CD14-positive monocyte (primary cell): ENCODE results near the gene CDCA7. TPM values are rescaled to one million over a fixed set of nuclear protein-coding genes. Genes with fewer than 3 reads are reported as not detected.
A peak's percentile ranks its signal among the peaks of the same experiment; 100 is the strongest.

Experiments
- DNase-seq, 3 donors: peaks; one replicate each; pipeline ENCODE4 v3.0.0-alpha.2; 2011 to 2022
- H2AFZ ChIP-seq: 2 replicates; pipeline ENCODE4 v1.6.0; 2012; ENCODE audit warnings: mild to moderate bottlenecking, low read depth, low read length, inconsistent platforms; ENCODE audit not compliant: insufficient read depth, poor library complexity, severe bottlenecking
- H3K27ac ChIP-seq, 2 donors: 1 replicate in 1 of 2; 2 replicates in 1 of 2; pipeline ENCODE4 v1.5.1; 2012 to 2013; ENCODE audit warnings: low read length in 2 of 2, control low read depth in 1 of 2, inconsistent platforms in 1 of 2, low read depth in 1 of 2, mild to moderate bottlenecking in 1 of 2
- H3K27me3 ChIP-seq, 2 donors: one replicate each; pipeline versions ENCODE4 v1.6.0 to v1.6.1; 2011 to 2013; ENCODE audit warnings: low read length in 2 of 2; ENCODE audit not compliant: control insufficient read depth in 2 of 2, insufficient read depth in 2 of 2
- H3K36me3 ChIP-seq, 2 donors: replicated peaks in 1 of 2; 1 replicate in 1 of 2; 2 replicates in 1 of 2; pipeline versions ENCODE4 v1.5.1 to v1.6.1; 2012 to 2013; ENCODE audit warnings: low read length in 2 of 2, control low read depth in 1 of 2, inconsistent platforms in 1 of 2, mild to moderate bottlenecking in 1 of 2; ENCODE audit not compliant: insufficient read depth in 2 of 2, control insufficient read depth in 1 of 2
- H3K4me1 ChIP-seq, 2 donors: 1 replicate in 1 of 2; 2 replicates in 1 of 2; pipeline versions ENCODE4 v1.5.1 to v1.6.1; 2012 to 2013; ENCODE audit warnings: low read length in 2 of 2, control low read depth in 1 of 2, inconsistent platforms in 1 of 2, mild to moderate bottlenecking in 1 of 2, moderate library complexity in 1 of 2; ENCODE audit not compliant: insufficient read depth in 2 of 2, control insufficient read depth in 1 of 2
- H3K4me2 ChIP-seq: replicated peaks from 2 replicates; pipeline ENCODE3; 2012; ENCODE audit warnings: low read length, moderate library complexity, mild to moderate bottlenecking; ENCODE audit not compliant: poor library complexity, severe bottlenecking; ENCODE audit errors: extremely low read depth
- H3K4me3 ChIP-seq, 3 experiments: fragments of 200-600 bp in 1 of 3; sonication (generic) in 1 of 3; replicated peaks in 1 of 3; 1 replicate in 2 of 3; 2 replicates in 1 of 3; pipeline ENCODE4 v1.5.1; 2011 to 2013; ENCODE audit warnings: low read length in 3 of 3, mild to moderate bottlenecking in 3 of 3, control low read depth in 2 of 3, low read depth in 2 of 3, inconsistent platforms in 1 of 3, moderate library complexity in 1 of 3
- H3K79me2 ChIP-seq: 2 replicates; pipeline ENCODE4 v1.6.0; 2012; ENCODE audit warnings: mild to moderate bottlenecking, control low read depth, inconsistent platforms, low read length, moderate library complexity; ENCODE audit not compliant: insufficient read depth
- H3K9ac ChIP-seq: 2 replicates; pipeline ENCODE4 v1.6.0; 2017; ENCODE audit warnings: low read length, mild to moderate bottlenecking; ENCODE audit not compliant: insufficient read depth, poor library complexity, severe bottlenecking
- H3K9me3 ChIP-seq, 2 donors: replicated peaks in 1 of 2; 1 replicate in 1 of 2; 2 replicates in 1 of 2; pipeline versions ENCODE4 v1.5.1 to v1.6.1; 2012 to 2013; ENCODE audit warnings: low read length in 2 of 2, control low read depth in 1 of 2; ENCODE audit not compliant: control insufficient read depth in 1 of 2, insufficient read depth in 1 of 2
- H4K20me1 ChIP-seq: 2 replicates; pipeline ENCODE4 v1.6.0; 2012; ENCODE audit warnings: mild to moderate bottlenecking, low read length, control low read depth, moderate library complexity; ENCODE audit not compliant: insufficient read depth
- H3K27ac Mint-ChIP-seq, 7 donors: one replicate each; pipeline ENCODE4 v1.8.0; 2020; ENCODE audit warnings: mild to moderate bottlenecking in 7 of 7, mixed read lengths in 7 of 7, moderate library complexity in 6 of 7, inconsistent platforms in 2 of 7
- H3K27me3 Mint-ChIP-seq, 3 donors: one replicate each; pipeline ENCODE4 v1.8.0; 2021 to 2022; ENCODE audit warnings: low read depth in 3 of 3, mild to moderate bottlenecking in 3 of 3, mixed read lengths in 3 of 3, moderate library complexity in 3 of 3, inconsistent platforms in 1 of 3
- H3K36me3 Mint-ChIP-seq, 2 donors: one replicate each; pipeline ENCODE4 v1.8.0; 2020; ENCODE audit warnings: mixed read lengths in 2 of 2, inconsistent platforms in 1 of 2, mild to moderate bottlenecking in 1 of 2
- H3K4me1 Mint-ChIP-seq: one replicate; pipeline ENCODE4 v1.8.0; 2020; ENCODE audit warnings: mild to moderate bottlenecking, mixed read lengths
- H3K4me3 Mint-ChIP-seq, 2 donors: one replicate each; pipeline ENCODE4 v1.8.0; 2020; ENCODE audit warnings: mild to moderate bottlenecking in 2 of 2, mixed read lengths in 2 of 2, moderate library complexity in 1 of 2
- H3K9me3 Mint-ChIP-seq, 7 donors: one replicate each; pipeline ENCODE4 v1.8.0; 2020 to 2022; ENCODE audit warnings: mixed read lengths in 7 of 7, mild to moderate bottlenecking in 6 of 7, moderate library complexity in 6 of 7, inconsistent platforms in 2 of 7
- WGBS: methylation state at CpG from one replicate; pipeline ENCODE4 v1.1.5; 2013; ENCODE audit warnings: missing lambda C conversion rate; ENCODE audit not compliant: insufficient coverage; 5-methylcytosine and 5-hydroxymethylcytosine counted together
- intact Hi-C, 2 donors: fragments of 100-400 bp; cut with micrococcal nuclease; formaldehyde crosslinking; loops; one replicate each; pipeline versions ENCODE4 v1.15.0 to v1.15.1; 2023
- polyA plus RNA-seq, 3 donors: library from polyadenylated mRNA; depleted of rRNA in 1 of 3; unstranded in 2 of 3; stranded (reverse) in 1 of 3; fragments of 300-500 nt in 2 of 3; fragments of >200 nt in 1 of 3; fragmentation: Illumina TruSeq in 2 of 3; gene quantifications; 1 replicate in 2 of 3; 2 replicates in 1 of 3; pipeline ENCODE4 v1.2.3, GENCODE V29; 2012 to 2021
- TF ChIP-seq, protein P1 (sequence below): fragments of 200-600 bp; IDR thresholded peaks from one replicate; pipeline ENCODE4 v1.8.0; 2022; ENCODE audit warnings: antibody characterized with exemption, mild to moderate bottlenecking

The CDCA7 gene
- polyA plus RNA-seq, 3 donors: 0.54 to 1.7 (median 0.66) TPM

DNA sequence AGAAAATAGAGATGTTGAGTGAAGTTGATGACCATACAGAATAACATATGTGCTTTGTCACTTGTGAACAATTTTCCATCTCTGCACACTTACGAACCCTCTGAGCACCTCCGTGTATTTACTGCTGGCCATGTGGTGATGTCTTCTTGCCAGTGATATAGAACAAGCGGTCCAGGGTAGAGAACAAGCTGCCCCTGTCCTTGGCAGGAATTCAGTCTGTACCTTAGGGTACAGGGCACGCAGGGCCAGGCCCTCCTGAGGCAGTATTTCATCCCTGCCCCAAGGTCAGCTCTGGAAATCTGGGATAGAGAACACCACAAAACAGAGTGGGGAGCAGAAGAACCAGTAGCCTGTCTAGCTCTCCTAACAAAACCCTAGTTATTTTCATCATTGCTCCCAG lies 44.6 kb downstream of the CDCA7 start:
- no peak overlapping the region for H3K27ac Mint-ChIP-seq
- Histone ChIP-seq H3K79me2 (no peaks in the 10 kb centered on the region), H3K4me3 (no peak overlapping the region), H3K27ac (no peak overlapping the region), H3K4me1 (peaks cover 0 to 2% of the 10 kb centered on the region in 2 donors), H2AFZ (no peak overlapping the region), H3K27me3 (peaks cover 54 to 68% of the 10 kb centered on the region in 2 donors), H4K20me1 (no peaks in the 10 kb centered on the region), H3K4me2 (no peak overlapping the region), H3K36me3 (no peaks in the 10 kb centered on the region), H3K9me3 (no peaks in the 10 kb centered on the region), H3K9ac (no peak overlapping the region)
- peak overlapping the region in 1 of 2 donors; percentile 66 for H3K4me3 Mint-ChIP-seq
- H3K4me1 Mint-ChIP-seq: peaks cover 7% of the 10 kb centered on the region
- no peaks in the 10 kb centered on the region for H3K36me3 Mint-ChIP-seq
- TF ChIP-seq, protein P1, sequence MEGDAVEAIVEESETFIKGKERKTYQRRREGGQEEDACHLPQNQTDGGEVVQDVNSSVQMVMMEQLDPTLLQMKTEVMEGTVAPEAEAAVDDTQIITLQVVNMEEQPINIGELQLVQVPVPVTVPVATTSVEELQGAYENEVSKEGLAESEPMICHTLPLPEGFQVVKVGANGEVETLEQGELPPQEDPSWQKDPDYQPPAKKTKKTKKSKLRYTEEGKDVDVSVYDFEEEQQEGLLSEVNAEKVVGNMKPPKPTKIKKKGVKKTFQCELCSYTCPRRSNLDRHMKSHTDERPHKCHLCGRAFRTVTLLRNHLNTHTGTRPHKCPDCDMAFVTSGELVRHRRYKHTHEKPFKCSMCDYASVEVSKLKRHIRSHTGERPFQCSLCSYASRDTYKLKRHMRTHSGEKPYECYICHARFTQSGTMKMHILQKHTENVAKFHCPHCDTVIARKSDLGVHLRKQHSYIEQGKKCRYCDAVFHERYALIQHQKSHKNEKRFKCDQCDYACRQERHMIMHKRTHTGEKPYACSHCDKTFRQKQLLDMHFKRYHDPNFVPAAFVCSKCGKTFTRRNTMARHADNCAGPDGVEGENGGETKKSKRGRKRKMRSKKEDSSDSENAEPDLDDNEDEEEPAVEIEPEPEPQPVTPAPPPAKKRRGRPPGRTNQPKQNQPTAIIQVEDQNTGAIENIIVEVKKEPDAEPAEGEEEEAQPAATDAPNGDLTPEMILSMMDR: no peak
- no peaks in the 10 kb centered on the region for H3K9me3 Mint-ChIP-seq
- WGBS: 84% methylated on average over 2 of the region's 4 CpGs
- DNase-seq: no peak
- intact Hi-C loops: no loop called here
- H3K27me3 Mint-ChIP-seq: peaks cover 56 to 76% (median 59%) of the 10 kb centered on the region in 3 donors

DNA sequence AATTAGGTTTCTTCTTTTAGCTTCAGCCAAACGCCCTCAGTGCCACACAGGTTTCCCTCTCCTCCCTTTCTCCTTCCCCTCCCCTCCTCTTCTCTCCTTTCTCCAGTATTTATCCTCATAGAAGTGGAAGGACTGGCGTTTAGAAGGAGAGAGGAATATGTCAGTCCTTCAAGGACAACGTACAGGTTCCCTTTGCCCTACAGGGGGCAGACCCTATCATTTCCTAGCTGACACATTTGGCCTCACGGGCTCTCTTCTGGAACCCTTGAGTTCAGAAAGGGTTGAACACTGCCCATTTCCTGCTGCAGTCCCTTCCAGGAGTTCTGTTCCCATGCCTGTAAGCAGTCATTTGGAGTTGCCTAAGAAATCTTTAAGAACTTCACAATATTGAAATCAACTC lies 46.1 kb downstream of the CDCA7 start:
- Histone ChIP-seq H3K27me3 (peaks cover 57 to 64% of the 10 kb centered on the region in 2 donors), H4K20me1 (no peaks in the 10 kb centered on the region), H3K9ac (no peak overlapping the region), H3K27ac (no peak overlapping the region), H3K4me1 (peaks cover 0 to 2% of the 10 kb centered on the region in 2 donors), H3K36me3 (no peaks in the 10 kb centered on the region), H2AFZ (no peak overlapping the region), H3K4me3 (no peak overlapping the region), H3K79me2 (no peaks in the 10 kb centered on the region), H3K9me3 (no peaks in the 10 kb centered on the region), H3K4me2 (no peak overlapping the region)
- no peak for DNase-seq
- 24% methylated on average over 2 of the region's 4 CpGs for WGBS
- Mint-ChIP-seq H3K27ac (no peak overlapping the region), H3K4me1 (peaks cover 7% of the 10 kb centered on the region), H3K4me3 (peak overlapping the region in 1 of 2 donors; percentile 59), H3K9me3 (no peaks in the 10 kb centered on the region), H3K36me3 (no peaks in the 10 kb centered on the region), H3K27me3 (peaks cover 60 to 79% (median 67%) of the 10 kb centered on the region in 3 donors)
- intact Hi-C loops: no loop called here
- TF ChIP-seq, protein P1: no peak
